ENCODE data around the gene CLRN2. TPM values are rescaled to one million over a fixed set of nuclear protein-coding genes. Genes with fewer than 3 reads are reported as not detected.

Gene CLRN2
- total RNA-seq, 1 experiment from 2014 or later = not detected

DNA sequence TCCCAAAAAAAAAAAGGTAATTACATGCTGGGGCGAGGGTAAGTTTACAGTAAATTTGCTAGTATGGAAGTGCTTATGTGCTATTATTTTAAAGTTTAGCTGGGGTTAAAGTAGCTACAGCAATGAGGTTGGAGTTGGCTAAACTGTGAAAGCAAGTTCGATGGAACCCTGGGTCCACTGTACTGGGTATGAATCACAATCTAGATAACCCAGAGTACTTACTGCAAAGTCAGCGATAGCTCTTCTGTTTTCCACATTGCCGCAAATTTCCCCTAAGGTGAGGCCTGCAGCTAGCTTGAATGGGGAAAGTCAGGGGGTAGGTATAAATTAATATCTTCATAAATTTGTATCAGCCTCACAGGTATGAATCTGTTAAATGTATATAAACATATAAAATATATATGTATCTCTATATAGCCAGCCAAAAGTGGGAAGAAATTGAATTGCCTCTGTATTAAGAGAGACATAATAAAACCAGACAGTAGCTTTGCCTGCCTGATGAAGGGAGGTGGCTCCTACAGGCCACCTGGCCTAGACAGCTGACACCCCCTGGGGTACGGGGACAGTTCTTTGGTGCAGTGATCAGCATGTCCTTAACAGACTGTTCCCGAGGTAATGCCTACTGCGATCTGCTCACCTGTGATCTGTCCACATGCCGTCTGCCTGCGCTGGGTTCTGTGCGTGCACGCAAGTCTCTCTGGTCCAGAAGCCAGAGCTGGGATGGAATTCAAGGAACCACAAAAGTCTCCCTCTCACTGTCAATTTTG, 30.6 kb downstream of the CLRN2 start:
- no peak overlapping the region for H3T11ph ChIP-seq (ENCODE audit: low read length)
- Mint-ChIP-seq H3K9me3 (no peaks in the 10 kb centered on the region; a peak in 1 of 5 replicates), H3K4me3 (no peak overlapping the region), H3K36me3 (ENCODE audit: insufficient read depth in 1 of 3, low read depth in 3 of 3) (no peaks in the 10 kb centered on the region), H3K27ac (no peak overlapping the region), H3K4me1 (peaks cover 8 to 14% of the 10 kb centered on the region in 2 experiments), H3K27me3 (ENCODE audit: low read depth) (peaks cover 45% of the 10 kb centered on the region)
- no peak overlapping the region for H3K18ac ChIP-seq (ENCODE audit: insufficient read length, low read depth, low read length)
- no peak overlapping the region for H3K23ac ChIP-seq (ENCODE audit: insufficient read length, low read depth, low read length)
- peaks cover 1% of the 10 kb centered on the region; the same call in 1 of the 2 replicates for H3K4me1 ChIP-seq (ENCODE audit: insufficient read depth, low read length)
- H2AFZ ChIP-seq (ENCODE audit: low read length) = no peak overlapping the region
- no peaks in the 10 kb centered on the region for H3K79me1 ChIP-seq (ENCODE audit: insufficient read depth, low read depth, low read length, poor library complexity, severe bottlenecking)
- H4K5ac ChIP-seq (ENCODE audit: insufficient read length, low read depth, low read length) = no peak overlapping the region
- no peak overlapping the region for H2AK5ac ChIP-seq (ENCODE audit: insufficient read length, low read length)
- no peak overlapping the region for H3K4me2 ChIP-seq (ENCODE audit: insufficient read depth, insufficient read length, low read length)
- H2BK12ac ChIP-seq (ENCODE audit: insufficient read length, low read depth, low read length) = no peak overlapping the region
- no peak overlapping the region for H2BK5ac ChIP-seq (ENCODE audit: insufficient read length, low read length)
- H2BK120ac ChIP-seq (ENCODE audit: low read depth, low read length, poor library complexity, severe bottlenecking) = no peak overlapping the region
- TF ChIP-seq, protein P1, sequence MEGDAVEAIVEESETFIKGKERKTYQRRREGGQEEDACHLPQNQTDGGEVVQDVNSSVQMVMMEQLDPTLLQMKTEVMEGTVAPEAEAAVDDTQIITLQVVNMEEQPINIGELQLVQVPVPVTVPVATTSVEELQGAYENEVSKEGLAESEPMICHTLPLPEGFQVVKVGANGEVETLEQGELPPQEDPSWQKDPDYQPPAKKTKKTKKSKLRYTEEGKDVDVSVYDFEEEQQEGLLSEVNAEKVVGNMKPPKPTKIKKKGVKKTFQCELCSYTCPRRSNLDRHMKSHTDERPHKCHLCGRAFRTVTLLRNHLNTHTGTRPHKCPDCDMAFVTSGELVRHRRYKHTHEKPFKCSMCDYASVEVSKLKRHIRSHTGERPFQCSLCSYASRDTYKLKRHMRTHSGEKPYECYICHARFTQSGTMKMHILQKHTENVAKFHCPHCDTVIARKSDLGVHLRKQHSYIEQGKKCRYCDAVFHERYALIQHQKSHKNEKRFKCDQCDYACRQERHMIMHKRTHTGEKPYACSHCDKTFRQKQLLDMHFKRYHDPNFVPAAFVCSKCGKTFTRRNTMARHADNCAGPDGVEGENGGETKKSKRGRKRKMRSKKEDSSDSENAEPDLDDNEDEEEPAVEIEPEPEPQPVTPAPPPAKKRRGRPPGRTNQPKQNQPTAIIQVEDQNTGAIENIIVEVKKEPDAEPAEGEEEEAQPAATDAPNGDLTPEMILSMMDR (conservative IDR thresholded peaks at IDR 0.05) = no peak
- no peaks in the 10 kb centered on the region for H3K9me3 ChIP-seq (ENCODE audit: control insufficient read depth, low read depth, low read length)
- H3K27me3 ChIP-seq (ENCODE audit: insufficient read depth, low read length) = peaks cover 4% of the 10 kb centered on the region; the same call in 1 of the 2 replicates
- DNase-seq = no peak
- H3K9ac ChIP-seq (ENCODE audit: extremely low read depth, insufficient read length, low read length) = no peak overlapping the region
- H3K14ac ChIP-seq (ENCODE audit: insufficient read depth, low read length) = no peak overlapping the region
- no peaks in the 10 kb centered on the region for H3K23me2 ChIP-seq (ENCODE audit: insufficient read length, low read depth, low read length, poor library complexity, severe bottlenecking)
- no CpG with 5 or more reads among the region's 11 CpGs for WGBS (ENCODE audit: extremely low coverage, insufficient read length, low lambda C conversion rate)
- H4K91ac ChIP-seq (ENCODE audit: insufficient read length, low read depth, low read length) = no peak overlapping the region
- H2BK20ac ChIP-seq (ENCODE audit: low read depth, low read length, poor library complexity, severe bottlenecking) = no peak overlapping the region
- H4K20me1 ChIP-seq (ENCODE audit: control insufficient read depth, insufficient read depth, insufficient read length) = no peaks in the 10 kb centered on the region
- no peak overlapping the region for H3K27ac ChIP-seq (ENCODE audit: insufficient read length, low read depth, low read length)
- no peak overlapping the region for H2BK15ac ChIP-seq (ENCODE audit: low read depth, low read length)
- no peak overlapping the region for H3K4ac ChIP-seq (ENCODE audit: low read depth, low read length)
- no peak overlapping the region for H3K56ac ChIP-seq (ENCODE audit: insufficient read length, low read depth, low read length)
- no peaks in the 10 kb centered on the region for H3K79me2 ChIP-seq (ENCODE audit: insufficient read depth, low read length)
- no peak overlapping the region for H4K8ac ChIP-seq (replicated peaks; ENCODE audit: insufficient read length, low read depth, low read length)

Data from H9 (cell line).